ENCODE results near the gene USH1C. TPM values are rescaled to one million over a fixed set of nuclear protein-coding genes. Genes with fewer than 3 reads are reported as not detected.

Gene USH1C
- total and polyA plus RNA-seq, 2 of the 4 experiments (the other 2 are of a cell fraction): not detected

- no peak overlapping the region for H3K14ac ChIP-seq (replicated peaks; ENCODE audit: low read depth, low read length)
- H3K9ac ChIP-seq (ENCODE audit: low read depth, low read length): no peak overlapping the region
- no peak overlapping the region for H3K56ac ChIP-seq (ENCODE audit: extremely low read depth, insufficient read depth, low read length)
- H3K18ac ChIP-seq (ENCODE audit: low read depth, low read length): no peak overlapping the region
- H3K27me3 ChIP-seq (ENCODE audit: control insufficient read depth, insufficient read depth, low read length): peaks cover 6% of the 10 kb centered on the region
- DNase-seq: no peak
- H2BK20ac ChIP-seq (ENCODE audit: low read depth, low read length): no peak overlapping the region
- H3K4me3 ChIP-seq (ENCODE audit: insufficient read depth, low read depth, low read length): no peak overlapping the region
- in situ Hi-C loops (cut with MboI; ENCODE audit: low sequenced_read_pairs): no loop called here
- no peak overlapping the region for H2BK5ac ChIP-seq (ENCODE audit: low read depth, low read length, poor library complexity, severe bottlenecking)
- H3K9me3 ChIP-seq (ENCODE audit: control insufficient read depth, insufficient read depth, low read length): no peaks in the 10 kb centered on the region
- no CpG with 5 or more reads among the region's 1 CpG for WGBS, 2 experiments (ENCODE audit: extremely low coverage in 2 of 2, insufficient read length in 1 of 2)
- no peak overlapping the region for H4K91ac ChIP-seq (ENCODE audit: insufficient read depth, low read depth, low read length)
- H3K4ac ChIP-seq (ENCODE audit: low read depth, low read length): no peak overlapping the region
- ATAC-seq (ENCODE audit: low read depth): no peak
- no peak overlapping the region for H4K8ac ChIP-seq (ENCODE audit: low read depth in 2 of 2, low read length in 2 of 2)
- H3K27ac ChIP-seq (ENCODE audit: insufficient read depth, low read length): no peak overlapping the region
- no peak overlapping the region for H4K5ac ChIP-seq (ENCODE audit: low read depth, low read length)
- intact Hi-C loops (cut with micrococcal nuclease): no loop called here
- no peak overlapping the region for H2AFZ ChIP-seq (replicated peaks; ENCODE audit: low read length, poor library complexity)
- H3K4me1 ChIP-seq (ENCODE audit: control insufficient read depth, insufficient read depth, low read length): no peaks in the 10 kb centered on the region
- no TSS peak for BruUV-seq (replicated peaks)
- H2BK120ac ChIP-seq (ENCODE audit: low read depth, low read length): no peak overlapping the region
- H3K79me1 ChIP-seq (ENCODE audit: low read depth in 1 of 2, low read length in 2 of 2): no peaks in the 10 kb centered on the region
- POLR2A ChIA-PET (ENCODE audit: unreplicated experiment): no interaction called here
- H2BK15ac ChIP-seq (ENCODE audit: low read depth, low read length): no peak overlapping the region
- H3K36me3 ChIP-seq (ENCODE audit: control insufficient read depth, insufficient read depth, low read length): no peaks in the 10 kb centered on the region
- TF ChIP-seq CEBPB (IDR thresholded peaks at IDR 0.05; ENCODE audit: low read depth, low read length): no peak
- TF ChIP-seq CTCF (conservative IDR thresholded peaks at IDR 0.05; ENCODE audit: low read depth, low read length): no peak
- TF ChIP-seq MXI1 (IDR thresholded peaks at IDR 0.05; ENCODE audit: borderline replicate concordance, low read depth, low read length): no peak
- TF ChIP-seq RAD21 (IDR thresholded peaks at IDR 0.05; ENCODE audit: low read length): no peak
- TF ChIP-seq ELK1 (IDR thresholded peaks at IDR 0.05; ENCODE audit: borderline replicate concordance, low read depth, low read length): no peak
- no peak for TF ChIP-seq RFX5 (IDR thresholded peaks at IDR 0.05; ENCODE audit: low read depth, low read length)
- TF ChIP-seq POLR2A (IDR thresholded peaks at IDR 0.05; ENCODE audit: low read depth, low read length): no peak
- no peak for TF ChIP-seq USF2 (IDR thresholded peaks at IDR 0.05; ENCODE audit: low read depth, low read length)
- no peak for TF ChIP-seq CHD1 (IDR thresholded peaks at IDR 0.05; ENCODE audit: low read depth, low read length)
- TF ChIP-seq BHLHE40 (IDR thresholded peaks at IDR 0.05; ENCODE audit: low read depth, low read length): no peak
- TF ChIP-seq MAZ (IDR thresholded peaks at IDR 0.05; ENCODE audit: borderline replicate concordance, low read depth, low read length): no peak
- TF ChIP-seq SMC3 (IDR thresholded peaks at IDR 0.05; ENCODE audit: low read depth, low read length): no peak
- no peak for TF ChIP-seq MAFK (IDR thresholded peaks at IDR 0.05; ENCODE audit: low read depth, low read length)
- TF ChIP-seq FOS (IDR thresholded peaks at IDR 0.05; ENCODE audit: low read depth, low read length): no peak
- no peak for TF ChIP-seq NFE2L2 (IDR thresholded peaks at IDR 0.05; ENCODE audit: low read depth, low read length)
- no peak for TF ChIP-seq RCOR1 (IDR thresholded peaks at IDR 0.05; ENCODE audit: insufficient replicate concordance, low read length)
- no peak overlapping the region for H2AK9ac ChIP-seq (replicated peaks; ENCODE audit: low read depth, low read length, poor library complexity)
- CTCF ChIA-PET: no interaction called here
- H3K9me1 ChIP-seq (ENCODE audit: insufficient read depth, low read length): no peaks in the 10 kb centered on the region
- H2AK5ac ChIP-seq (ENCODE audit: low read depth, low read length): no peak overlapping the region
- H4K20me1 ChIP-seq (ENCODE audit: insufficient read depth, low read length): no peaks in the 10 kb centered on the region
- H3K23ac ChIP-seq (ENCODE audit: low read depth, low read length): no peak overlapping the region
- H3K4me2 ChIP-seq (ENCODE audit: low read depth, low read length): no peak overlapping the region
- dilution Hi-C loops (cut with HindIII; ENCODE audit: low sequenced_read_pairs, unreplicated experiment): no loop called here
Observed at GRCh38 chr11:17488563-17488962, 55.7 kb downstream of the USH1C start.

Data from IMR-90 (cell line).